OCI-LY7 (cell line): Measurements from ENCODE around the gene DTNB.

Experiments used
- EZH2phosphoT487 ChIP-seq: fragments of 200-600 bp; sonication (generic); IDR thresholded peaks from 2 replicates; pipeline ENCODE4 v1.6.1; 2018; ENCODE audit warnings: low read depth, borderline replicate concordance, mild to moderate bottlenecking, mixed run types, antibody characterized with exemption, low read length, moderate library complexity, mixed read lengths
- TF ChIP-seq, protein P1 (sequence below): fragments of 200-600 bp; sonication (generic); conservative IDR thresholded peaks from 2 replicates; pipeline ENCODE4 v1.5.1; 2014; ENCODE audit warnings: mild to moderate bottlenecking, antibody characterized with exemption, low read length, moderate library complexity, mixed read lengths

DNA sequence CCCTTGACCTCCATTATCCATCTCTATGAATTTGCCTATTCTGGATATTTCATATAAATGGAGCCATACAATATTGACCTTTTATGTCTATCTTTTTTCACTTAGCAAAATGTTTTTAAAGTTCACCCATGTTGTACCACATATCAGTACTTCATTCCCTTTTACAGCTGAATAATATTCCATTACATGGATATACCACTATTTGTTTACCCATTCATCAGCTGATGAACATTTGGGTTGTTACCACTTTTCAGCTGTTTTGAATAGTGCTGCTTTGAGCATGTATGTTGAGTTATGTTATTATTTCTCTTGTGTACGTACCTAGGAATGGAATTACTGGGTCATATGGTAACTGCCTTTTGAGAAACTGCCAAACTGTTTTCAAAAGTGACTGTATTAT lies 238.0 kb downstream of the DTNB start:
- TF ChIP-seq, protein P1, sequence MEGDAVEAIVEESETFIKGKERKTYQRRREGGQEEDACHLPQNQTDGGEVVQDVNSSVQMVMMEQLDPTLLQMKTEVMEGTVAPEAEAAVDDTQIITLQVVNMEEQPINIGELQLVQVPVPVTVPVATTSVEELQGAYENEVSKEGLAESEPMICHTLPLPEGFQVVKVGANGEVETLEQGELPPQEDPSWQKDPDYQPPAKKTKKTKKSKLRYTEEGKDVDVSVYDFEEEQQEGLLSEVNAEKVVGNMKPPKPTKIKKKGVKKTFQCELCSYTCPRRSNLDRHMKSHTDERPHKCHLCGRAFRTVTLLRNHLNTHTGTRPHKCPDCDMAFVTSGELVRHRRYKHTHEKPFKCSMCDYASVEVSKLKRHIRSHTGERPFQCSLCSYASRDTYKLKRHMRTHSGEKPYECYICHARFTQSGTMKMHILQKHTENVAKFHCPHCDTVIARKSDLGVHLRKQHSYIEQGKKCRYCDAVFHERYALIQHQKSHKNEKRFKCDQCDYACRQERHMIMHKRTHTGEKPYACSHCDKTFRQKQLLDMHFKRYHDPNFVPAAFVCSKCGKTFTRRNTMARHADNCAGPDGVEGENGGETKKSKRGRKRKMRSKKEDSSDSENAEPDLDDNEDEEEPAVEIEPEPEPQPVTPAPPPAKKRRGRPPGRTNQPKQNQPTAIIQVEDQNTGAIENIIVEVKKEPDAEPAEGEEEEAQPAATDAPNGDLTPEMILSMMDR, result no peak
- no peak for TF ChIP-seq EZH2phosphoT487
